Fibroblast of pulmonary artery (primary cell): ENCODE data around the gene SDK1.

Experiments used
- DNase-seq: peaks from one replicate; pipeline ENCODE4 v3.0.0-alpha.2; 2010; ENCODE audit warnings: low read depth
- H3K4me3 ChIP-seq: replicated peaks from 2 replicates; pipeline ENCODE4 v1.5.1; 2011; ENCODE audit warnings: low read depth, mild to moderate bottlenecking, control low read depth, low read length, moderate library complexity
- TF ChIP-seq, protein P1 (sequence below): IDR thresholded peaks from 2 replicates; pipeline ENCODE4 v1.5.1; 2011; ENCODE audit warnings: mild to moderate bottlenecking, control low read depth, low read length, inconsistent platforms; ENCODE audit errors: missing control alignments

Gene SDK1

GRCh38 chr7:4097001-4097609, 796.1 kb downstream of the SDK1 start:
- TF ChIP-seq, protein P1, sequence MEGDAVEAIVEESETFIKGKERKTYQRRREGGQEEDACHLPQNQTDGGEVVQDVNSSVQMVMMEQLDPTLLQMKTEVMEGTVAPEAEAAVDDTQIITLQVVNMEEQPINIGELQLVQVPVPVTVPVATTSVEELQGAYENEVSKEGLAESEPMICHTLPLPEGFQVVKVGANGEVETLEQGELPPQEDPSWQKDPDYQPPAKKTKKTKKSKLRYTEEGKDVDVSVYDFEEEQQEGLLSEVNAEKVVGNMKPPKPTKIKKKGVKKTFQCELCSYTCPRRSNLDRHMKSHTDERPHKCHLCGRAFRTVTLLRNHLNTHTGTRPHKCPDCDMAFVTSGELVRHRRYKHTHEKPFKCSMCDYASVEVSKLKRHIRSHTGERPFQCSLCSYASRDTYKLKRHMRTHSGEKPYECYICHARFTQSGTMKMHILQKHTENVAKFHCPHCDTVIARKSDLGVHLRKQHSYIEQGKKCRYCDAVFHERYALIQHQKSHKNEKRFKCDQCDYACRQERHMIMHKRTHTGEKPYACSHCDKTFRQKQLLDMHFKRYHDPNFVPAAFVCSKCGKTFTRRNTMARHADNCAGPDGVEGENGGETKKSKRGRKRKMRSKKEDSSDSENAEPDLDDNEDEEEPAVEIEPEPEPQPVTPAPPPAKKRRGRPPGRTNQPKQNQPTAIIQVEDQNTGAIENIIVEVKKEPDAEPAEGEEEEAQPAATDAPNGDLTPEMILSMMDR: no peak
- H3K4me3 ChIP-seq: no peak overlapping the region
- no peak for DNase-seq

DNA sequence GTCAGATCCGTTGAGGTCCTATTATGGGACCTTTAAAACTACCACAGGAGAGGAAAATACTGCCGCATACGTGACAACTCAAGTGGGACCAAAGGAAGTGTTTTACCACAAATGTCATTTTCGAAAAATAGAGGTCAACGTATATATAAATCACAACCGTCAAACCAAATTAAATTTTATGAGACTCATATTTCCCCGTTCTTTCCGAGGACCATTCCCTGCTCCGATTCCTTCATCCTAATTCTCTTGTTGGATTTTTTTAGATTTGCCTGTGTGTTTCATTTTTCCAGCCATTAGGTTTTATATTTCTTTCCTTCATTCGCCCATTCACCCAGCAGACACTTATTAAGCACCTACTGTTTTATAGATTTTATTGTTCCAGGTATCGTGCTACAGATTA, 797.1 kb downstream of the SDK1 start:
- no peak for DNase-seq
- H3K4me3 ChIP-seq: no peak overlapping the region
- TF ChIP-seq, protein P1: no peak

GRCh38 chr7:4099651-4100050, 798.6 kb downstream of the SDK1 start:
- DNase-seq: no peak
- H3K4me3 ChIP-seq: no peak overlapping the region
- TF ChIP-seq, protein P1: no peak

GRCh38 chr7:4100148-4100547, 799.1 kb downstream of the SDK1 start:
- TF ChIP-seq, protein P1: no peak
- H3K4me3 ChIP-seq: no peak overlapping the region
- no peak for DNase-seq

- TF ChIP-seq, protein P1: no peak
- H3K4me3 ChIP-seq: no peak overlapping the region
- no peak for DNase-seq
Measured at GRCh38 chr7:4100691-4101090, 799.6 kb downstream of the SDK1 start.

DNA sequence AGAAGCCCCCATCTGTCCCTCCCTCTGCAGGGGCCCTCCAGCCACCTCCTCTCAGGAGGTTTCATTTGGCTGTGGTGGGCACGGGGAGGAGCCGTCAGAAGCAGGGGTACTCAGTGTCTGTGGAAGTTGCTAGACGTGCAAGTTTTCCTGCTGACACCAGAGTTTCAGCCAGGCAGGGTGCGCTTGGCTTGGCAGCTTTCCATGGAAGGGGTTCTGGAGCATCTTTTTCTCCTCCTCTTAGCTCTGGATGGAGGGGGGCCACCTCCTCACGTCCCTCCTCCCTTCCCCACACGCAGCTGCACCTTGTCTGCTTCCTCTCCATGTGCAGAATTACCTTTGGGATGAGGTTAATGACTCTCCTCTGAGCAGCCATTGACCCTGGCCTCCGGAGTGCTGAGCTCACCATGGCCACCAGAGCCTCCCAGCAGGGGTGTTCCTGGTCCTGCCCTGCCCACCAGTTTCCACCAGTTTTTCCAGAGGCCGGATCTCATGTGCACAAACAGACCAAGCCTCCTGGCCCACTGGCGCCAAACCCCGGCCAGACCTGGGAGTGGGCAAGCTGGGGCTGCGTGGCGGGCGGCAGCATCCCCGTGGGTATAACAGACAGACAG, 801.3 kb downstream of the SDK1 start:
- DNase-seq: no peak
- H3K4me3 ChIP-seq: no peak overlapping the region
- TF ChIP-seq, protein P1: no peak
